ENCODE results near the gene HNRNPLL. TPM values are rescaled to one million over a fixed set of nuclear protein-coding genes. Genes with fewer than 3 reads are reported as not detected.

The HNRNPLL gene
- total RNA-seq, 2 donors from 2014 or later = 17.8 to 19.1 TPM

DNA sequence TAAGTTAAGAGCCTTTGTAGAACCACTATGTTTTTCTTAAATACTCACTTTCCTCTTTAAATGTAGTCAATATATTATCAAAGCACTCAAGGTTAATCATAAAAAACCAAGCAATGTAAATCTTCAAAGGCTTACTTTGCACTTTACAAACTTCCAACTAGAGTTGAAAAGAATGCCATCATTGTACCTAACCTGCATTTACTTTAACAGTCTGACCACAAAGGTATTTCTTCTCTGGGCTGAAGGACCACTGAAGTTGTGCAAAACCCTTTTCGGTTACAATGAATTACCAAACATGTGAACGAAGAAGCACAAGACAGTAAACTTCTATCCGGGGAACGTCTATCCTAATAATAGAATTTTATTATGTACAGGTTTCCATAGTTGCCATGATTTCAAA is 3.0 kb downstream of the HNRNPLL start:
- Histone ChIP-seq H3K36me3 (no peaks in the 10 kb centered on the region), H3K4me1 (peaks cover 0 to 57% of the 10 kb centered on the region in 2 donors), H3K9me3 (no peaks in the 10 kb centered on the region), H3K27me3 (no peaks in the 10 kb centered on the region), H3K4me3 (peak overlapping the region in 1 of 2 donors; percentile 89), H3K27ac (peak overlapping the region; percentile 97 to 99)
- no peak for DNase-seq (ENCODE audit: low spot score)
- TF ChIP-seq, protein P1, sequence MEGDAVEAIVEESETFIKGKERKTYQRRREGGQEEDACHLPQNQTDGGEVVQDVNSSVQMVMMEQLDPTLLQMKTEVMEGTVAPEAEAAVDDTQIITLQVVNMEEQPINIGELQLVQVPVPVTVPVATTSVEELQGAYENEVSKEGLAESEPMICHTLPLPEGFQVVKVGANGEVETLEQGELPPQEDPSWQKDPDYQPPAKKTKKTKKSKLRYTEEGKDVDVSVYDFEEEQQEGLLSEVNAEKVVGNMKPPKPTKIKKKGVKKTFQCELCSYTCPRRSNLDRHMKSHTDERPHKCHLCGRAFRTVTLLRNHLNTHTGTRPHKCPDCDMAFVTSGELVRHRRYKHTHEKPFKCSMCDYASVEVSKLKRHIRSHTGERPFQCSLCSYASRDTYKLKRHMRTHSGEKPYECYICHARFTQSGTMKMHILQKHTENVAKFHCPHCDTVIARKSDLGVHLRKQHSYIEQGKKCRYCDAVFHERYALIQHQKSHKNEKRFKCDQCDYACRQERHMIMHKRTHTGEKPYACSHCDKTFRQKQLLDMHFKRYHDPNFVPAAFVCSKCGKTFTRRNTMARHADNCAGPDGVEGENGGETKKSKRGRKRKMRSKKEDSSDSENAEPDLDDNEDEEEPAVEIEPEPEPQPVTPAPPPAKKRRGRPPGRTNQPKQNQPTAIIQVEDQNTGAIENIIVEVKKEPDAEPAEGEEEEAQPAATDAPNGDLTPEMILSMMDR (IDR thresholded peaks at IDR 0.05) = no peak

DNA sequence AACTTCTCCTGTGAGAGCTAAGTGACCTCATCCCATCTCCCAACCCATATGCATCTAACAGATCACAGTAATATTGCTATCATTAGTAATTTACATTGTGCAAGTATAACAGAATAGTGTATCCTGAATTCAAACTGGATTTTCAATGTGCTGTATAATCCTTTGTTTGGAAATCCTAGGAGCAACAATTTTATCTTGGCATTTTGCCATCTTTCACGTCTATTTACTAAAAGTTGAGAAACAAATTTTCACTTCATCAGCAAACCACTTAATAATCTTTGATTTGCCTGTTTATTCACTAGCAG is 3.8 kb downstream of the HNRNPLL start:
- Histone ChIP-seq H3K27me3 (no peaks in the 10 kb centered on the region), H3K4me1 (peaks cover 0 to 60% of the 10 kb centered on the region in 2 donors), H3K9me3 (no peaks in the 10 kb centered on the region), H3K27ac (peak overlapping the region; percentile 97 to 99), H3K36me3 (no peaks in the 10 kb centered on the region), H3K4me3 (no peak overlapping the region)
- DNase-seq (ENCODE audit: low spot score) = no peak
- TF ChIP-seq, protein P1 (IDR thresholded peaks at IDR 0.05) = no peak

DNA sequence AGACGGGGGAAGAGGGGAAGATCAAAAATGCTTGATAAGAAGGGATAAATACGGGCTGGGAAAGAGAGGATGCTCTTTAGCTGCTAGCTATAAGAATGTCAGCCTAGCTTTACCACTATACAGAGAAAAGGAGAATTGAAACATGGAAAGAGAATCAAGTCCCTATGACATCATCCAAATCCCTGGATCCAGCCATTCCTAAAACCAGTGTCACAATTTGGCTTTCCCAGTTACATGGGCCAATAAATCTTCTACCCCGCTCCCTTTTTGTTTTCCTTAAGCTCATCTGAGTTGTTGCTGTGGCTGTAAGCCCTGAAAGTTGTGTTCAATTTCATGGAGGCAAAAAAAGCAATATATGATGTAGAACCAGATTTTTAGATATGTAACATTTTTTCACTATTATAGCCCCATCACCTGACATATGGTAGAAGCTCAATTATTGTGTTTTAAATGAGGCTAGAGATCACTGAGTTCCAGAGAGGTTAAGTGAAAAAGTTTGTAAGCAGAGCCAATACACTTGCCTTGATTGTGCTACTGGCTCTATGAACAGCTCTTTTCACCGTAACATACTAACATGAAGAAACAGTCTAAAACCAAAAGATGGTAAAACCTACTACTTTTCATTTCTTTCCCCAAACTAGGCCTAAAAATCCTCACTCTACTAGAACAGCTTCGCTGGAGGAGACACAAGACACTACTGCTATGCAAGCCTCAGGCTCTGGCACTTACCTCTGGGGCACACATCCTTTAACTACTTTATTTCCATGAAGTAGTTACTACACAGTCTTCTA is 4.3 kb downstream of the HNRNPLL start:
- TF ChIP-seq, protein P1 (IDR thresholded peaks at IDR 0.05) = no peak

DNA sequence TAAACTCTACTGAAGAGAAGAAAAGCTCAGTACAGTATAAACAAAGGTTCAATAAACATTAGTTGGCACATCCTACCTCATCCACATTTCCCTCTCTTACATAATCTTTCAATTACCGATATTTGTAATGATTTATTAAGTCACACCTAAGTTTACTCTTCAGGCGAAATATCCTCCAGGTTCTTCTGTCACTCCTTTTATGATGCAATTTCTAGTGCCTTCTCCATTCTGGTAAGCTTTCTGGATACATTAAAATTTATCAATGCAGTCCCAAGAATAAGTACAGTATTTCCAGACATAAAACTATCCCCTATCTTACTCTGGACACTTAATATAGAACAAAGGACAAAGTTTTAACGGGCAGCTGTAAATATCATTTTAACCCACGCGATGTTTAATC is 5.6 kb downstream of the HNRNPLL start:
- TF ChIP-seq, protein P1 (IDR thresholded peaks at IDR 0.05) = no peak
- Histone ChIP-seq H3K4me3 (no peak overlapping the region), H3K36me3 (no peaks in the 10 kb centered on the region), H3K27me3 (no peaks in the 10 kb centered on the region), H3K9me3 (no peaks in the 10 kb centered on the region), H3K27ac (peak overlapping the region in 1 of 2 donors; percentile 97), H3K4me1 (peaks cover 0 to 64% of the 10 kb centered on the region in 2 donors)
- no peak for DNase-seq (ENCODE audit: low spot score)

More for the DNA sequence above, 4.3 kb downstream of the HNRNPLL start:
- H3K4me1 ChIP-seq = peaks cover 0 to 60% of the 10 kb centered on the region in 2 donors
- no peaks in the 10 kb centered on the region for H3K36me3 ChIP-seq
- H3K27me3 ChIP-seq = no peaks in the 10 kb centered on the region
- H3K4me3 ChIP-seq = no peak overlapping the region
- peak overlapping the region; percentile 97 to 99 for H3K27ac ChIP-seq
- no peaks in the 10 kb centered on the region for H3K9me3 ChIP-seq
- DNase-seq (ENCODE audit: low spot score) = no peak

DNA sequence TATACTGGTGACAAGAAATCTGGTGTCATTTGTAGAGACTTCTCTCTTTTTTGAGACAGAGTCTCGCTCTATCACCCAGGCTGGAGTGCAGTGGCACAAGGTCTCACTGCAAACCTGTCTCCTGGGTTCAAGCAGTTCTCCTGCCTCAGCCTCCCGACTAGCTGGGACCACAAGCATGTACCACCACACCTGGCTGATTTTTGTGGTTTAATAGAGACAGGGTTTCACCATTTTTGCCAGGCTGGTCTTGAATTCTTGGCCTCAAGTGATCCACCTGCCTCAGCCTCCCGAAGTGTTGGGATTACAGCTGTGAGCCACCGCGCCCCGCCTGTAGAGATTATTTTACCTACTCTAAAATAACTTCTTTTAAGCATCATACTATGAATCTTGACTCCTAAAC is 6.5 kb downstream of the HNRNPLL start:
- Histone ChIP-seq H3K27me3 (no peaks in the 10 kb centered on the region), H3K36me3 (no peaks in the 10 kb centered on the region), H3K27ac (peak overlapping the region in 1 of 2 donors; percentile 97), H3K4me1 (peaks cover 0 to 62% of the 10 kb centered on the region in 2 donors), H3K9me3 (no peaks in the 10 kb centered on the region), H3K4me3 (no peak overlapping the region)
- DNase-seq (ENCODE audit: low spot score) = no peak
- TF ChIP-seq, protein P1 (IDR thresholded peaks at IDR 0.05) = no peak

Data from right atrium auricular region (tissue), 2 donors.